ENCODE results near the gene NEXN. TPM values are rescaled to one million over a fixed set of nuclear protein-coding genes. Genes with fewer than 3 reads are reported as not detected.

NEXN gene
- total RNA-seq, 1 experiment from 2014 or later, result 1.4 TPM

DNA sequence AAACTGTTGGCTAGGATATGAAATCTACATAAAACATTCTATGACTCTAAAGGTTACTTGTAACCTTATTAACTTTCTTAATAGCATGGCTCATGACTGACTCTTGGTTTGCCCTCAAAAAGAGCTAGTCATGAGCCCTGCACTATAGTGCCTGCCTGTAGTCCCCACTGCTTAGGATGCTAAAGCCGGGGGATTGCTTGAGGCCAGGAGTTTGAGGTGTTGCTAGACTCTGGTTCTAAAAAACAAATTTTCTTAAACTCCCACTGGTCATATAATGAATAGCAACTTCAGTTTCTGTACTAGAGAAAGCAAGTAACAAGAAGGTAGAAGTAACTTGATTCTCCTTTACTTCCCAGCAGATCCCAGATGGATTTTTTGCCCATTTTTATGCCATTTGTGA, 15.8 kb upstream of the NEXN start:
- no peak overlapping the region; the same call in 1 of the 2 replicates for H3K27ac Mint-ChIP-seq
- DNase-seq (ENCODE audit: low spot score) (no peak), ATAC-seq (no peak)
- CTCF ChIA-PET, result no interaction called here
- TF ChIP-seq NFE2L1 (CRISPR knock-in tag; IDR thresholded peaks at IDR 0.05) (no peak), ELF4 (CRISPR knock-in tag; IDR thresholded peaks at IDR 0.05; ENCODE audit: low read depth) (no peak)
- TF ChIP-seq, protein P1, sequence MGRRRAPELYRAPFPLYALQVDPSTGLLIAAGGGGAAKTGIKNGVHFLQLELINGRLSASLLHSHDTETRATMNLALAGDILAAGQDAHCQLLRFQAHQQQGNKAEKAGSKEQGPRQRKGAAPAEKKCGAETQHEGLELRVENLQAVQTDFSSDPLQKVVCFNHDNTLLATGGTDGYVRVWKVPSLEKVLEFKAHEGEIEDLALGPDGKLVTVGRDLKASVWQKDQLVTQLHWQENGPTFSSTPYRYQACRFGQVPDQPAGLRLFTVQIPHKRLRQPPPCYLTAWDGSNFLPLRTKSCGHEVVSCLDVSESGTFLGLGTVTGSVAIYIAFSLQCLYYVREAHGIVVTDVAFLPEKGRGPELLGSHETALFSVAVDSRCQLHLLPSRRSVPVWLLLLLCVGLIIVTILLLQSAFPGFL (CRISPR knock-in tag; IDR thresholded peaks at IDR 0.05; ENCODE audit: borderline replicate concordance), result no peak
- no peaks in the 10 kb centered on the region for H3K27me3 Mint-ChIP-seq (ENCODE audit: low read depth)
- no peaks in the 10 kb centered on the region for H3K4me1 Mint-ChIP-seq
- no peak overlapping the region for H3K4me3 Mint-ChIP-seq
- no peaks in the 10 kb centered on the region for H3K9me3 Mint-ChIP-seq
- POLR2A ChIA-PET, result no interaction called here
- peaks cover 11% of the 10 kb centered on the region for H3K36me3 Mint-ChIP-seq

DNA sequence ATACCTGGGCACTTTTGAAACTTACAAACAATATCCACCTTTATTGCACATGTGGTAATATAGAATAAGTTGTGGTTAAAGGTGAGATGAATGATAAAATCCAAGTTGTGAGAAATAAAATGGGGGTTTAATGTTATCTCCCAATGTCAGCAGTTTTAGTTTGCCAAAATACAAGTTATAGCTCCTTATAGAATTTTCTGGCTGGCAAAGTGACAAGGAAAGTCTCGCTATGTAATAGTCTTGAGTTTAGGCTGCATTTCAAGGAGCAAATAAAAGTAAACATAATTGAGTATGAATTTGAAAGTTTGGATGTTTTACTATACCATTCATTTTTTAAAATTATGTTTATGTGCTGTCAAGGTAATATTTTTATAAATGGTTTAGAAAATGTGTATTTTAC, 15.0 kb upstream of the NEXN start:
- H3K27ac Mint-ChIP-seq, result no peak overlapping the region
- ChIA-PET CTCF (no interaction called here), POLR2A (no interaction called here)
- peaks cover 10% of the 10 kb centered on the region for H3K36me3 Mint-ChIP-seq
- H3K9me3 Mint-ChIP-seq, result no peaks in the 10 kb centered on the region
- no peaks in the 10 kb centered on the region for H3K4me1 Mint-ChIP-seq
- no peaks in the 10 kb centered on the region for H3K27me3 Mint-ChIP-seq (ENCODE audit: low read depth)
- ATAC-seq (no peak), DNase-seq (ENCODE audit: low spot score) (no peak)
- TF ChIP-seq, protein P2, sequence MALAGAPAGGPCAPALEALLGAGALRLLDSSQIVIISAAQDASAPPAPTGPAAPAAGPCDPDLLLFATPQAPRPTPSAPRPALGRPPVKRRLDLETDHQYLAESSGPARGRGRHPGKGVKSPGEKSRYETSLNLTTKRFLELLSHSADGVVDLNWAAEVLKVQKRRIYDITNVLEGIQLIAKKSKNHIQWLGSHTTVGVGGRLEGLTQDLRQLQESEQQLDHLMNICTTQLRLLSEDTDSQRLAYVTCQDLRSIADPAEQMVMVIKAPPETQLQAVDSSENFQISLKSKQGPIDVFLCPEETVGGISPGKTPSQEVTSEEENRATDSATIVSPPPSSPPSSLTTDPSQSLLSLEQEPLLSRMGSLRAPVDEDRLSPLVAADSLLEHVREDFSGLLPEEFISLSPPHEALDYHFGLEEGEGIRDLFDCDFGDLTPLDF (CRISPR knock-in tag; IDR thresholded peaks at IDR 0.05), result no peak
- TF ChIP-seq, protein P3, sequence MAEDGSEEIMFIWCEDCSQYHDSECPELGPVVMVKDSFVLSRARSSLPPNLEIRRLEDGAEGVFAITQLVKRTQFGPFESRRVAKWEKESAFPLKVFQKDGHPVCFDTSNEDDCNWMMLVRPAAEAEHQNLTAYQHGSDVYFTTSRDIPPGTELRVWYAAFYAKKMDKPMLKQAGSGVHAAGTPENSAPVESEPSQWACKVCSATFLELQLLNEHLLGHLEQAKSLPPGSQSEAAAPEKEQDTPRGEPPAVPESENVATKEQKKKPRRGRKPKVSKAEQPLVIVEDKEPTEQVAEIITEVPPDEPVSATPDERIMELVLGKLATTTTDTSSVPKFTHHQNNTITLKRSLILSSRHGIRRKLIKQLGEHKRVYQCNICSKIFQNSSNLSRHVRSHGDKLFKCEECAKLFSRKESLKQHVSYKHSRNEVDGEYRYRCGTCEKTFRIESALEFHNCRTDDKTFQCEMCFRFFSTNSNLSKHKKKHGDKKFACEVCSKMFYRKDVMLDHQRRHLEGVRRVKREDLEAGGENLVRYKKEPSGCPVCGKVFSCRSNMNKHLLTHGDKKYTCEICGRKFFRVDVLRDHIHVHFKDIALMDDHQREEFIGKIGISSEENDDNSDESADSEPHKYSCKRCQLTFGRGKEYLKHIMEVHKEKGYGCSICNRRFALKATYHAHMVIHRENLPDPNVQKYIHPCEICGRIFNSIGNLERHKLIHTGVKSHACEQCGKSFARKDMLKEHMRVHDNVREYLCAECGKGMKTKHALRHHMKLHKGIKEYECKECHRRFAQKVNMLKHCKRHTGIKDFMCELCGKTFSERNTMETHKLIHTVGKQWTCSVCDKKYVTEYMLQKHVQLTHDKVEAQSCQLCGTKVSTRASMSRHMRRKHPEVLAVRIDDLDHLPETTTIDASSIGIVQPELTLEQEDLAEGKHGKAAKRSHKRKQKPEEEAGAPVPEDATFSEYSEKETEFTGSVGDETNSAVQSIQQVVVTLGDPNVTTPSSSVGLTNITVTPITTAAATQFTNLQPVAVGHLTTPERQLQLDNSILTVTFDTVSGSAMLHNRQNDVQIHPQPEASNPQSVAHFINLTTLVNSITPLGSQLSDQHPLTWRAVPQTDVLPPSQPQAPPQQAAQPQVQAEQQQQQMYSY (CRISPR knock-in tag; IDR thresholded peaks at IDR 0.05), result no peak
- TF ChIP-seq, protein P4, sequence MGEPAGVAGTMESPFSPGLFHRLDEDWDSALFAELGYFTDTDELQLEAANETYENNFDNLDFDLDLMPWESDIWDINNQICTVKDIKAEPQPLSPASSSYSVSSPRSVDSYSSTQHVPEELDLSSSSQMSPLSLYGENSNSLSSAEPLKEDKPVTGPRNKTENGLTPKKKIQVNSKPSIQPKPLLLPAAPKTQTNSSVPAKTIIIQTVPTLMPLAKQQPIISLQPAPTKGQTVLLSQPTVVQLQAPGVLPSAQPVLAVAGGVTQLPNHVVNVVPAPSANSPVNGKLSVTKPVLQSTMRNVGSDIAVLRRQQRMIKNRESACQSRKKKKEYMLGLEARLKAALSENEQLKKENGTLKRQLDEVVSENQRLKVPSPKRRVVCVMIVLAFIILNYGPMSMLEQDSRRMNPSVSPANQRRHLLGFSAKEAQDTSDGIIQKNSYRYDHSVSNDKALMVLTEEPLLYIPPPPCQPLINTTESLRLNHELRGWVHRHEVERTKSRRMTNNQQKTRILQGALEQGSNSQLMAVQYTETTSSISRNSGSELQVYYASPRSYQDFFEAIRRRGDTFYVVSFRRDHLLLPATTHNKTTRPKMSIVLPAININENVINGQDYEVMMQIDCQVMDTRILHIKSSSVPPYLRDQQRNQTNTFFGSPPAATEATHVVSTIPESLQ (CRISPR knock-in tag; IDR thresholded peaks at IDR 0.05), result no peak
- no peak for TF ChIP-seq ZNF671 (CRISPR knock-in tag; IDR thresholded peaks at IDR 0.05)
- TF ChIP-seq, protein P5, sequence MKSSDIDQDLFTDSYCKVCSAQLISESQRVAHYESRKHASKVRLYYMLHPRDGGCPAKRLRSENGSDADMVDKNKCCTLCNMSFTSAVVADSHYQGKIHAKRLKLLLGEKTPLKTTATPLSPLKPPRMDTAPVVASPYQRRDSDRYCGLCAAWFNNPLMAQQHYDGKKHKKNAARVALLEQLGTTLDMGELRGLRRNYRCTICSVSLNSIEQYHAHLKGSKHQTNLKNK (CRISPR knock-in tag; IDR thresholded peaks at IDR 0.05), result no peak
- TF ChIP-seq TCF7 (CRISPR knock-in tag; IDR thresholded peaks at IDR 0.05; ENCODE audit: low read depth), result no peak
- TF ChIP-seq NFATC4 (CRISPR knock-in tag; IDR thresholded peaks at IDR 0.05), result no peak
- no peak for TF ChIP-seq CBFB (CRISPR knock-in tag; IDR thresholded peaks at IDR 0.05; ENCODE audit: low read depth)
- TF ChIP-seq, protein P6, sequence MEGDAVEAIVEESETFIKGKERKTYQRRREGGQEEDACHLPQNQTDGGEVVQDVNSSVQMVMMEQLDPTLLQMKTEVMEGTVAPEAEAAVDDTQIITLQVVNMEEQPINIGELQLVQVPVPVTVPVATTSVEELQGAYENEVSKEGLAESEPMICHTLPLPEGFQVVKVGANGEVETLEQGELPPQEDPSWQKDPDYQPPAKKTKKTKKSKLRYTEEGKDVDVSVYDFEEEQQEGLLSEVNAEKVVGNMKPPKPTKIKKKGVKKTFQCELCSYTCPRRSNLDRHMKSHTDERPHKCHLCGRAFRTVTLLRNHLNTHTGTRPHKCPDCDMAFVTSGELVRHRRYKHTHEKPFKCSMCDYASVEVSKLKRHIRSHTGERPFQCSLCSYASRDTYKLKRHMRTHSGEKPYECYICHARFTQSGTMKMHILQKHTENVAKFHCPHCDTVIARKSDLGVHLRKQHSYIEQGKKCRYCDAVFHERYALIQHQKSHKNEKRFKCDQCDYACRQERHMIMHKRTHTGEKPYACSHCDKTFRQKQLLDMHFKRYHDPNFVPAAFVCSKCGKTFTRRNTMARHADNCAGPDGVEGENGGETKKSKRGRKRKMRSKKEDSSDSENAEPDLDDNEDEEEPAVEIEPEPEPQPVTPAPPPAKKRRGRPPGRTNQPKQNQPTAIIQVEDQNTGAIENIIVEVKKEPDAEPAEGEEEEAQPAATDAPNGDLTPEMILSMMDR (IDR thresholded peaks at IDR 0.05), result no peak
- H3K4me3 Mint-ChIP-seq, result no peak overlapping the region
